ENCODE data around the gene QDPR. TPM values are rescaled to one million over a fixed set of nuclear protein-coding genes. Genes with fewer than 3 reads are reported as not detected.

QDPR gene
- 50.2 and 52.4 TPM in 2 replicates for total RNA-seq (ENCODE audit: low replicate concordance)
- long read RNA-seq, transcript QDPR-201 (7 exons, 1,648 nt), result major isoform, 82 of 105 reads
- long read RNA-seq, partial matches to known transcripts, result 3 of 105 reads
- long read RNA-seq, other reads (novel, unspliced or antisense), result 11 of 105 reads

GRCh38 chr4:17511950-17512795 is at the start of gene QDPR:
QDPR (minus strand) TSS chr4:17512090; CDS start chr4:17512054, 36 bp downstream.
- TF ChIP-seq CTCF (conservative IDR thresholded peaks at IDR 0.05), result peak; percentile 47
- H3K36me3 Mint-ChIP-seq, result peaks cover 4% of the 10 kb centered on the region
- peaks cover 37% of the 10 kb centered on the region for H3K4me1 Mint-ChIP-seq (ENCODE audit: unreplicated experiment)
- peak within 1 kb of the TSS; percentile 95 for H3K4me3 Mint-ChIP-seq
- H3K27me3 Mint-ChIP-seq, result peaks cover 30% of the 10 kb centered on the region
- peak within 1 kb of the TSS; percentile 83 for H3K27ac Mint-ChIP-seq
- H3K9me3 Mint-ChIP-seq, result no peaks in the 10 kb centered on the region
- DNase-seq (ENCODE audit: extremely low spot score, unreplicated experiment), result peak; percentile 82

- TF ChIP-seq CTCF (conservative IDR thresholded peaks at IDR 0.05), result no peak
Measured at GRCh38 chr4:17561195-17561909, 49.5 kb upstream of the QDPR start.

GRCh38 chr4:17560065-17560673 is 48.3 kb upstream of the QDPR start:
- Mint-ChIP-seq H3K4me1 (ENCODE audit: unreplicated experiment) (no peaks in the 10 kb centered on the region), H3K36me3 (no peaks in the 10 kb centered on the region), H3K27ac (no peak overlapping the region), H3K27me3 (peaks cover 7% of the 10 kb centered on the region), H3K4me3 (no peak overlapping the region), H3K9me3 (no peaks in the 10 kb centered on the region)
- TF ChIP-seq CTCF (conservative IDR thresholded peaks at IDR 0.05), result no peak
- DNase-seq (ENCODE audit: extremely low spot score, unreplicated experiment), result no peak

More at GRCh38 chr4:17561195-17561909, 49.5 kb upstream of the QDPR start:
- Mint-ChIP-seq H3K27me3 (no peaks in the 10 kb centered on the region), H3K4me1 (ENCODE audit: unreplicated experiment) (no peaks in the 10 kb centered on the region), H3K36me3 (no peaks in the 10 kb centered on the region), H3K4me3 (no peak overlapping the region), H3K9me3 (no peaks in the 10 kb centered on the region), H3K27ac (no peak overlapping the region)
- no peak for DNase-seq (ENCODE audit: extremely low spot score, unreplicated experiment)

- H3K9me3 Mint-ChIP-seq, result no peaks in the 10 kb centered on the region
- no peak overlapping the region for H3K4me3 Mint-ChIP-seq
- H3K27ac Mint-ChIP-seq, result no peak overlapping the region
- no peaks in the 10 kb centered on the region for H3K4me1 Mint-ChIP-seq (ENCODE audit: unreplicated experiment)
- peaks cover 12% of the 10 kb centered on the region for H3K27me3 Mint-ChIP-seq
- no peak for DNase-seq (ENCODE audit: extremely low spot score, unreplicated experiment)
- H3K36me3 Mint-ChIP-seq, result no peaks in the 10 kb centered on the region
- no peak for TF ChIP-seq CTCF (conservative IDR thresholded peaks at IDR 0.05)
Measured at GRCh38 chr4:17559709-17560048, 47.8 kb upstream of the QDPR start.

GRCh38 chr4:17558941-17559708 is 47.2 kb upstream of the QDPR start:
- DNase-seq (ENCODE audit: extremely low spot score, unreplicated experiment), result no peak
- Mint-ChIP-seq H3K4me1 (ENCODE audit: unreplicated experiment) (no peaks in the 10 kb centered on the region), H3K27me3 (peaks cover 12% of the 10 kb centered on the region), H3K27ac (no peak overlapping the region), H3K9me3 (no peaks in the 10 kb centered on the region), H3K4me3 (no peak overlapping the region), H3K36me3 (no peaks in the 10 kb centered on the region)
- no peak for TF ChIP-seq CTCF (conservative IDR thresholded peaks at IDR 0.05)
